Measurements from ENCODE around the gene CUL7.
A peak's percentile ranks its signal among the peaks of the same experiment; 100 is the strongest.
"Not testable (repeated sequence)": the region's sequence is repeated elsewhere in the genome, so short reads cannot be mapped to it uniquely, and the experiment has no call there.

The CUL7 gene

GRCh38 chr6:43013843-43014433, 39.7 kb downstream of the CUL7 start, which contains the start of the genes KLHDC3 and MEA1:
TSS of gene KLHDC3 (plus strand) at chr6:43014249. CDS start at chr6:43017193, 2,944 bp downstream.
TSS of gene MEA1 (minus strand) at chr6:43013946. CDS start at chr6:43013813, 133 bp downstream.
- peak; percentile 99 for DNase-seq

GRCh38 chr6:43013097-43013842, 40.4 kb downstream of the CUL7 start:
- DNase-seq = no peak

GRCh38 chr6:43012364-43012763, 41.3 kb downstream of the CUL7 start:
- no peak for DNase-seq

GRCh38 chr6:43011207-43011606, 42.4 kb downstream of the CUL7 start:
- DNase-seq = no peak

- peak; percentile 47 for DNase-seq
These were observed 44.5 kb downstream of the CUL7 start for GRCh38 chr6:43009124-43009523.

GRCh38 chr6:43007126-43007525, 46.5 kb downstream of the CUL7 start:
- no peak for DNase-seq

- no peak for DNase-seq
These were observed 47.4 kb downstream of the CUL7 start for GRCh38 chr6:43006251-43006650.

GRCh38 chr6:43005844-43006243, 47.8 kb downstream of the CUL7 start:
- no peak for DNase-seq

GRCh38 chr6:43001843-43002242, 51.8 kb downstream of the CUL7 start:
- no peak for DNase-seq

- not testable (repeated sequence) for DNase-seq
These were observed 55.4 kb downstream of the CUL7 start for GRCh38 chr6:42998205-42998604.

GRCh38 chr6:42996513-42996912, 57.1 kb downstream of the CUL7 start:
- no peak for DNase-seq

GRCh38 chr6:42993445-42993844, 60.2 kb downstream of the CUL7 start:
- no peak for DNase-seq

GRCh38 chr6:42989923-42990322, 63.7 kb downstream of the CUL7 start:
- DNase-seq = no peak

GRCh38 chr6:42988486-42989020, 65.1 kb downstream of the CUL7 start:
- DNase-seq = no peak

Data from CD4-positive, alpha-beta T cell treated with Interleukin-17A for 4 hours (primary cell).